ENCODE results near the gene RALGAPA2.

GRCh38 chr20:20483328-20483727, 229.1 kb downstream of the RALGAPA2 start:
- no peak for TF ChIP-seq POLR2A (IDR thresholded peaks at IDR 0.05; ENCODE audit: extremely low read depth, insufficient read length)
- no peak for TF ChIP-seq CTCF (IDR thresholded peaks at IDR 0.05; ENCODE audit: low read depth, low read length)
- no peak for TF ChIP-seq MYC (IDR thresholded peaks at IDR 0.05; ENCODE audit: low read depth, low read length)
